Measurements from ENCODE around the gene NT5DC1.

NT5DC1 gene

GRCh38 chr6:116090251-116090650 lies 10.4 kb upstream of the NT5DC1 start:
- Histone ChIP-seq H3K4me1 (ENCODE audit: control insufficient read depth, insufficient read depth, low read length) (no peaks in the 10 kb centered on the region), H3K9me3 (ENCODE audit: control insufficient read depth, insufficient read depth, low read depth, low read length) (no peaks in the 10 kb centered on the region), H3K27ac (ENCODE audit: extremely low read depth, low read depth, low read length) (no peak overlapping the region), H3K36me3 (ENCODE audit: control insufficient read depth in 2 of 2, insufficient read depth in 1 of 2, low read length in 2 of 2) (no peaks in the 10 kb centered on the region), H3K4me3 (ENCODE audit: low read depth, low read length) (no peak overlapping the region)
- POLR2A ChIA-PET = no interaction called here
- CTCF ChIA-PET = interaction anchor here (1.9 kb wide), 1 partner anchor 79 kb away, joined by 6 read pairs; no protein-coding TSS in a partner anchor
- TF ChIP-seq ZBTB17 (tag by site-specific recombination; IDR thresholded peaks at IDR 0.05) = no peak
- no peak for TF ChIP-seq ZBTB48 (tag by site-specific recombination; IDR thresholded peaks at IDR 0.05)
- no peak for TF ChIP-seq ZNF302 (tag by site-specific recombination; IDR thresholded peaks at IDR 0.05; ENCODE audit: low read depth)
- no peak for TF ChIP-seq ZNF639 (tag by site-specific recombination; IDR thresholded peaks at IDR 0.05)
- no peak for TF ChIP-seq ZNF549 (tag by site-specific recombination; IDR thresholded peaks at IDR 0.05)
- TF ChIP-seq OVOL3 (tag by site-specific recombination; IDR thresholded peaks at IDR 0.05) = no peak

GRCh38 chr6:116094041-116094440 lies 6.6 kb upstream of the NT5DC1 start:
- H3K9me3 ChIP-seq (ENCODE audit: control insufficient read depth, insufficient read depth, low read depth, low read length) = no peaks in the 10 kb centered on the region
- H3K27ac ChIP-seq (ENCODE audit: extremely low read depth, low read depth, low read length) = no peak overlapping the region
- TF ChIP-seq GFI1B (tag by site-specific recombination; IDR thresholded peaks at IDR 0.05) (no peak), ZNF184 (tag by site-specific recombination; IDR thresholded peaks at IDR 0.05) (no peak), ZSCAN23 (tag by site-specific recombination; IDR thresholded peaks at IDR 0.05) (no peak), ZNF175 (tag by site-specific recombination; IDR thresholded peaks at IDR 0.05) (no peak), ZNF513 (tag by site-specific recombination; IDR thresholded peaks at IDR 0.05) (no peak), CTCF (tag by site-specific recombination; IDR thresholded peaks at IDR 0.05) (no peak), SETDB1 (IDR thresholded peaks at IDR 0.05; ENCODE audit: insufficient read length, low read length) (no peak), ZNF792 (tag by site-specific recombination; IDR thresholded peaks at IDR 0.05) (no peak), ZBTB26 (tag by site-specific recombination; optimal IDR thresholded peaks at IDR 0.05) (no peak), ZBTB17 (tag by site-specific recombination; IDR thresholded peaks at IDR 0.05) (no peak), ZNF350 (tag by site-specific recombination; IDR thresholded peaks at IDR 0.05) (no peak)
- no peak overlapping the region for H3K4me3 ChIP-seq (ENCODE audit: low read depth, low read length)
- H3K36me3 ChIP-seq (ENCODE audit: control insufficient read depth in 2 of 2, insufficient read depth in 1 of 2, low read length in 2 of 2) = peaks cover 0 to 5% of the 10 kb centered on the region in 2 experiments; a peak in 1 of 3 replicates
- CTCF ChIA-PET = no interaction called here
- H3K4me1 ChIP-seq (ENCODE audit: control insufficient read depth, insufficient read depth, low read length) = no peaks in the 10 kb centered on the region
- POLR2A ChIA-PET = no interaction called here
